Trophoblast cell (in vitro differentiated cells and primary cell): Measurements from ENCODE around the gene CUX1.
"Not testable (repeated sequence)": the region's sequence is repeated elsewhere in the genome, so short reads cannot be mapped to it uniquely, and the experiment has no call there.

Experiments used
- DNase-seq, 2 donors: peaks; one replicate each; pipeline ENCODE4 v3.0.0-alpha.2; 2016
- H2AFZ ChIP-seq: 2 replicates; pipeline ENCODE4 v1.6.1; 2013; ENCODE audit warnings: low read length, moderate library complexity, mild to moderate bottlenecking; ENCODE audit not compliant: insufficient read depth, poor library complexity
- H2AK5ac ChIP-seq: 2 replicates; pipeline ENCODE4 v1.6.1; 2013; ENCODE audit warnings: mild to moderate bottlenecking, low read length
- H2BK120ac ChIP-seq: 2 replicates; pipeline ENCODE4 v1.6.1; 2013; ENCODE audit warnings: low read length, mild to moderate bottlenecking, moderate library complexity; ENCODE audit not compliant: insufficient read depth, poor library complexity
- H2BK12ac ChIP-seq: 2 replicates; pipeline ENCODE4 v1.6.1; 2013; ENCODE audit warnings: mild to moderate bottlenecking, low read length, moderate library complexity
- H2BK5ac ChIP-seq: 2 replicates; pipeline ENCODE4 v1.6.1; 2013; ENCODE audit warnings: low read length, low read depth, moderate library complexity, mild to moderate bottlenecking; ENCODE audit not compliant: poor library complexity
- H3K14ac ChIP-seq: 2 replicates; pipeline ENCODE4 v1.6.1; 2013; ENCODE audit warnings: mild to moderate bottlenecking, low read length
- H3K18ac ChIP-seq: 2 replicates; pipeline ENCODE4 v1.6.1; 2013; ENCODE audit warnings: mild to moderate bottlenecking, low read length
- H3K23ac ChIP-seq: 2 replicates; pipeline ENCODE4 v1.6.1; 2013; ENCODE audit warnings: low read length
- H3K27ac ChIP-seq: 2 replicates; pipeline ENCODE4 v1.5.1; 2013; ENCODE audit warnings: low read depth, mild to moderate bottlenecking, inconsistent platforms, low read length, moderate library complexity
- H3K27me3 ChIP-seq: 2 replicates; pipeline ENCODE4 v1.6.1; 2013; ENCODE audit warnings: inconsistent platforms, mild to moderate bottlenecking, low read length, moderate library complexity; ENCODE audit not compliant: insufficient read depth
- H3K36me3 ChIP-seq, 2 experiments: 1 replicate in 1 of 2; 2 replicates in 1 of 2; pipeline ENCODE4 v1.6.1; 2013; ENCODE audit warnings: low read length in 2 of 2, mild to moderate bottlenecking in 2 of 2, moderate library complexity in 1 of 2; ENCODE audit not compliant: insufficient read depth in 2 of 2, control insufficient read depth in 1 of 2
- H3K4ac ChIP-seq: 2 replicates; pipeline ENCODE4 v1.6.1; 2013; ENCODE audit warnings: low read depth, mild to moderate bottlenecking, low read length, moderate library complexity
- H3K4me1 ChIP-seq, 2 experiments: 1 replicate in 1 of 2; 2 replicates in 1 of 2; pipeline ENCODE4 v1.6.1; 2013; ENCODE audit warnings: low read length in 2 of 2, mild to moderate bottlenecking in 2 of 2, moderate library complexity in 1 of 2; ENCODE audit not compliant: insufficient read depth in 2 of 2, control insufficient read depth in 1 of 2
- H3K4me2 ChIP-seq: 2 replicates; pipeline ENCODE4 v1.6.1; 2013; ENCODE audit warnings: inconsistent platforms, mild to moderate bottlenecking, low read length, moderate library complexity
- H3K4me3 ChIP-seq: 2 replicates; pipeline ENCODE4 v1.5.1; 2013; ENCODE audit warnings: mild to moderate bottlenecking, low read depth, low read length, inconsistent platforms
- H3K79me1 ChIP-seq: one replicate; pipeline ENCODE4 v1.6.1; 2013; ENCODE audit warnings: low read length
- H3K79me2 ChIP-seq: 2 replicates; pipeline ENCODE4 v1.6.1; 2013; ENCODE audit warnings: low read length, mild to moderate bottlenecking; ENCODE audit not compliant: control insufficient read depth, insufficient read depth, poor library complexity
- H3K9ac ChIP-seq: 2 replicates; pipeline ENCODE4 v1.6.1; 2013; ENCODE audit warnings: mild to moderate bottlenecking, low read length
- H3K9me3 ChIP-seq: 2 replicates; pipeline ENCODE4 v1.6.1; 2013; ENCODE audit warnings: low read depth, mild to moderate bottlenecking, control low read depth, inconsistent platforms, low read length; ENCODE audit not compliant: insufficient read depth
- H4K12ac ChIP-seq: 2 replicates; pipeline ENCODE4 v1.6.1; 2013; ENCODE audit warnings: low read depth, mild to moderate bottlenecking, low read length, moderate library complexity
- H4K8ac ChIP-seq: 2 replicates; pipeline ENCODE4 v1.6.1; 2013; ENCODE audit warnings: low read depth, mild to moderate bottlenecking, low read length, moderate library complexity
- H4K91ac ChIP-seq: one replicate; pipeline ENCODE4 v1.6.1; 2013; ENCODE audit warnings: low read depth, mild to moderate bottlenecking, low read length, moderate library complexity
- WGBS: extraction: QIAGEN DNeasy Blood & Tissue Kit; methylation state at CpG from one replicate; pipeline ENCODE4 v1.1.7; 2013; ENCODE audit warnings: missing lambda C conversion rate; ENCODE audit not compliant: insufficient read length, insufficient coverage; ENCODE audit errors: extremely low coverage; 5-methylcytosine and 5-hydroxymethylcytosine counted together

Gene CUX1

GRCh38 chr7:101846800-101847538, 29.5 kb downstream of the CUX1 start:
- Histone ChIP-seq H3K14ac (no peak overlapping the region), H3K27ac (no peak overlapping the region), H3K79me2 (peaks cover 12% of the 10 kb centered on the region), H3K9me3 (peaks cover 14% of the 10 kb centered on the region), H3K9ac (no peak overlapping the region), H3K4ac (peak overlapping the region; percentile 80), H2AFZ (no peak overlapping the region), H4K8ac (no peak overlapping the region), H2AK5ac (no peak overlapping the region), H2BK120ac (no peak overlapping the region), H3K4me3 (no peak overlapping the region), H3K23ac (no peak overlapping the region), H3K18ac (no peak overlapping the region), H2BK12ac (no peak overlapping the region), H3K79me1 (no peaks in the 10 kb centered on the region), H3K27me3 (no peaks in the 10 kb centered on the region), H2BK5ac (no peak overlapping the region), H3K36me3 (peaks cover 3 to 6% of the 10 kb centered on the region in 2 experiments), H3K4me1 (no peaks in the 10 kb centered on the region), H3K4me2 (no peak overlapping the region), H4K91ac (no peak overlapping the region), H4K12ac (no peak overlapping the region)
- peak; percentile 62 to 63 for DNase-seq
- no CpG with 5 or more reads among the region's 11 CpGs for WGBS

GRCh38 chr7:101848208-101848951, 31.0 kb downstream of the CUX1 start:
- Histone ChIP-seq H4K12ac (no peak overlapping the region), H3K9me3 (peaks cover 14% of the 10 kb centered on the region), H3K79me1 (no peaks in the 10 kb centered on the region), H3K27me3 (no peaks in the 10 kb centered on the region), H2AK5ac (no peak overlapping the region), H4K8ac (no peak overlapping the region), H3K14ac (no peak overlapping the region), H3K36me3 (peaks cover 3 to 4% of the 10 kb centered on the region in 2 experiments), H3K4me1 (no peaks in the 10 kb centered on the region), H2BK12ac (no peak overlapping the region), H3K18ac (no peak overlapping the region), H3K4me2 (no peak overlapping the region), H3K27ac (no peak overlapping the region), H2AFZ (no peak overlapping the region), H3K79me2 (peaks cover 12% of the 10 kb centered on the region), H3K4ac (peak overlapping the region; percentile 84), H4K91ac (no peak overlapping the region), H2BK120ac (no peak overlapping the region), H3K23ac (no peak overlapping the region), H3K9ac (no peak overlapping the region), H2BK5ac (no peak overlapping the region), H3K4me3 (no peak overlapping the region)
- no CpG with 5 or more reads among the region's 8 CpGs for WGBS
- no peak for DNase-seq

GRCh38 chr7:101849314-101849713, 31.9 kb downstream of the CUX1 start:
- not testable (repeated sequence) for H3K79me1 ChIP-seq, H3K4me1 ChIP-seq, H2AFZ ChIP-seq, H2AK5ac ChIP-seq, H3K23ac ChIP-seq, H3K9ac ChIP-seq, H3K18ac ChIP-seq, H3K4me3 ChIP-seq, H3K27me3 ChIP-seq, DNase-seq, H4K12ac ChIP-seq, H2BK120ac ChIP-seq, H2BK12ac ChIP-seq, H4K8ac ChIP-seq, H3K27ac ChIP-seq, H3K36me3 ChIP-seq, H2BK5ac ChIP-seq, H4K91ac ChIP-seq, H3K14ac ChIP-seq, H3K4me2 ChIP-seq
- Histone ChIP-seq H3K9me3 (peaks cover 14% of the 10 kb centered on the region), H3K4ac (peak overlapping the region; percentile 35), H3K79me2 (peaks cover 12% of the 10 kb centered on the region)
- no CpG with 5 or more reads among the region's 2 CpGs for WGBS

GRCh38 chr7:101852364-101852763, 34.9 kb downstream of the CUX1 start:
- not testable (repeated sequence) for H3K9me3 ChIP-seq, H3K79me1 ChIP-seq, H2BK5ac ChIP-seq, H3K27me3 ChIP-seq, H3K4me1 ChIP-seq, H3K4me2 ChIP-seq, H3K9ac ChIP-seq, H2BK12ac ChIP-seq, DNase-seq, H4K12ac ChIP-seq, H3K18ac ChIP-seq, H3K14ac ChIP-seq, H3K36me3 ChIP-seq, H2BK120ac ChIP-seq, H3K23ac ChIP-seq, H4K91ac ChIP-seq, H4K8ac ChIP-seq, H3K4ac ChIP-seq, H3K27ac ChIP-seq, H3K79me2 ChIP-seq, H3K4me3 ChIP-seq, H2AK5ac ChIP-seq, H2AFZ ChIP-seq
- WGBS: no CpG with 5 or more reads among the region's 5 CpGs
